GM12872 (cell line): ENCODE data around the gene NENF.

Source experiments
- CTCF ChIP-seq: IDR thresholded peaks from 3 replicates; pipeline ENCODE4 v1.5.1; 2011; ENCODE audit warnings: low read depth, mild to moderate bottlenecking, low read length, moderate library complexity; ENCODE audit not compliant: insufficient read depth

Gene NENF

GRCh38 chr1:212402666-212403321 is 29.9 kb upstream of the NENF start:
- TF ChIP-seq CTCF, result no peak

GRCh38 chr1:212410231-212410820 is 22.4 kb upstream of the NENF start:
- no peak for TF ChIP-seq CTCF

- TF ChIP-seq CTCF, result no peak
These were observed 20.3 kb upstream of the NENF start for GRCh38 chr1:212412374-212412773.

GRCh38 chr1:212413902-212414327 is 18.8 kb upstream of the NENF start:
- no peak for TF ChIP-seq CTCF

GRCh38 chr1:212414328-212415106 is 18.2 kb upstream of the NENF start, which contains the start of gene PACC1:
Gene PACC1, minus strand, starts transcription at chr1:212414886. Its CDS starts 129 bp downstream, at chr1:212414757.
- no peak; the same call in 2 of the 3 replicates for TF ChIP-seq CTCF

GRCh38 chr1:212415107-212415841 is 17.4 kb upstream of the NENF start:
- no peak for TF ChIP-seq CTCF

- TF ChIP-seq CTCF, result no peak
These were observed 11.6 kb upstream of the NENF start for GRCh38 chr1:212421165-212421564.
